Sigmoid colon (tissue), 4 donors: ENCODE measurements around the gene MCTP1.

Experiments
- POLR2A ChIP-seq, 2 donors: fragments of 450-650 bp; IDR thresholded peaks; one replicate each; pipeline ENCODE4 v1.6.1; 2016; ENCODE audit warnings: antibody characterized with exemption in 2 of 2, mild to moderate bottlenecking in 2 of 2, moderate library complexity in 2 of 2
- POLR2AphosphoS5 ChIP-seq, 4 donors: sonication (generic); formaldehyde crosslinking; IDR thresholded peaks; one replicate each; pipeline ENCODE4 v1.6.1; 2017; ENCODE audit warnings: antibody characterized with exemption in 4 of 4
- TF ChIP-seq, protein P1 (sequence below), 4 experiments: fragments of 450-650 bp in 3 of 4; fragments of 200-600 bp in 1 of 4; IDR thresholded peaks; one replicate each; pipeline ENCODE4 v1.5.1; 2016 to 2019; ENCODE audit warnings: antibody characterized with exemption in 4 of 4, mild to moderate bottlenecking in 3 of 4, moderate library complexity in 2 of 4

DNA sequence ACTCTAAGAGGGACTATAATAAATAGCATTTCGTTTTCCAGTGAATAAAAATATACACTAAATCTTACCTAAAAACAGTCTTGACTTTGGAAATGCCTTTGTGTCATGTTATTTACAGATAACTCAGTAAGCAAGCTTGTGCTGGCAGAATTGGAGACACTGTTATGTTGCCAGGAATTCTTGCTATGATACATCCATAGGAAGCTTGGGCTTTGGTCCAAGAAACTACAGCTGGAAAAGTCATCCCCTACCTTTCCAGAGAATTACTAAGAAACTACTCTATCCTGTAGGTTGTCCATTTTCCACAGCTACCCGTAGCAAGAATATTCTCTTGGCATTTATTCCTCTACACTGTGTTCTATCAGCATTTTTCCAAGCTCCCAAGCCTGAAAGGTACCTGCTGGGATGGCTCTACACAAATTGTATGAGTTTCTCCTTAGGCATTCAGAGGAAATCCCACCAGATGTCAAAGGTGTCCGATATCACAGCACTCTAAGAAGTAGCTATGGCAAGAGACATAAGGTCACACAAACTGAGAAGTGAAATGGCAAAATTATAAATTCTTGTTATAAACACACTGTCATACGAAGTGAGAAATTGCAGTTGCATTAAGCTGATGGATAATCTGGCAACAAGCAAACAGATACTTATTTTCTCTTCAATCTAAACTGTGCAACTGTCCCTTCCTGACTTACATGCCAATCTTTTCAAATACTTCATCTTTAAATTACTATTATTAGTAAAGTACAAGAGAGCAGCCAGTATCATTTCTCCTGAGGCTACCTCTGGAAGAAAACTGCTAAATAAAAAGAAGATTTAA is 68.5 kb downstream of the MCTP1 start:
- TF ChIP-seq POLR2A (IDR thresholded peaks at IDR 0.05) (no peak), POLR2AphosphoS5 (IDR thresholded peaks at IDR 0.05) (no peak)
- TF ChIP-seq, protein P1, sequence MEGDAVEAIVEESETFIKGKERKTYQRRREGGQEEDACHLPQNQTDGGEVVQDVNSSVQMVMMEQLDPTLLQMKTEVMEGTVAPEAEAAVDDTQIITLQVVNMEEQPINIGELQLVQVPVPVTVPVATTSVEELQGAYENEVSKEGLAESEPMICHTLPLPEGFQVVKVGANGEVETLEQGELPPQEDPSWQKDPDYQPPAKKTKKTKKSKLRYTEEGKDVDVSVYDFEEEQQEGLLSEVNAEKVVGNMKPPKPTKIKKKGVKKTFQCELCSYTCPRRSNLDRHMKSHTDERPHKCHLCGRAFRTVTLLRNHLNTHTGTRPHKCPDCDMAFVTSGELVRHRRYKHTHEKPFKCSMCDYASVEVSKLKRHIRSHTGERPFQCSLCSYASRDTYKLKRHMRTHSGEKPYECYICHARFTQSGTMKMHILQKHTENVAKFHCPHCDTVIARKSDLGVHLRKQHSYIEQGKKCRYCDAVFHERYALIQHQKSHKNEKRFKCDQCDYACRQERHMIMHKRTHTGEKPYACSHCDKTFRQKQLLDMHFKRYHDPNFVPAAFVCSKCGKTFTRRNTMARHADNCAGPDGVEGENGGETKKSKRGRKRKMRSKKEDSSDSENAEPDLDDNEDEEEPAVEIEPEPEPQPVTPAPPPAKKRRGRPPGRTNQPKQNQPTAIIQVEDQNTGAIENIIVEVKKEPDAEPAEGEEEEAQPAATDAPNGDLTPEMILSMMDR (IDR thresholded peaks at IDR 0.05), result no peak
